GM12872 (cell line): ENCODE data around the gene THADA.

Experiments used
- CTCF ChIP-seq: IDR thresholded peaks from 3 replicates; pipeline ENCODE4 v1.5.1; 2011; ENCODE audit warnings: low read depth, mild to moderate bottlenecking, low read length, moderate library complexity; ENCODE audit not compliant: insufficient read depth

The THADA gene

GRCh38 chr2:43595603-43596412 lies at the start of gene THADA:
THADA (minus strand) TSS chr2:43596038; CDS start chr2:43592392, 3,646 bp downstream.
- TF ChIP-seq CTCF = no peak

GRCh38 chr2:43643680-43644079 lies 47.8 kb upstream of the THADA start:
- no peak for TF ChIP-seq CTCF

- no peak for TF ChIP-seq CTCF
Measured at GRCh38 chr2:43642363-43642762, 46.5 kb upstream of the THADA start.

GRCh38 chr2:43637030-43637803 lies 41.4 kb upstream of the THADA start, which contains the start of gene PLEKHH2:
PLEKHH2 (plus strand) TSS chr2:43637260; CDS start chr2:43644674, 7,414 bp downstream.
- TF ChIP-seq CTCF = no peak

- TF ChIP-seq CTCF = no peak
Measured at GRCh38 chr2:43636621-43637020, 40.8 kb upstream of the THADA start.

GRCh38 chr2:43634604-43635306 lies 38.9 kb upstream of the THADA start:
- no peak for TF ChIP-seq CTCF

- TF ChIP-seq CTCF = no peak
Measured at GRCh38 chr2:43631618-43632317, 35.9 kb upstream of the THADA start.
